Hepatocyte (in vitro differentiated cells): ENCODE results near the gene MBOAT2. TPM values are rescaled to one million over a fixed set of nuclear protein-coding genes. Genes with fewer than 3 reads are reported as not detected.

Experiments
- DNase-seq: peaks from one replicate; pipeline ENCODE4 v3.0.0-alpha.2; 2016; ENCODE audit warnings: low spot score
- H2AFZ ChIP-seq: fragments of 200-600 bp; sonication (generic); 2 replicates; pipeline ENCODE4 v1.6.0; 2016; ENCODE audit warnings: antibody characterized with exemption, mild to moderate bottlenecking
- H3K27ac ChIP-seq: fragments of 200-600 bp; sonication (generic); 2 replicates; pipeline ENCODE4 v1.5.1; 2016; ENCODE audit warnings: mild to moderate bottlenecking
- H3K27me3 ChIP-seq: fragments of 200-600 bp; sonication (generic); 2 replicates; pipeline ENCODE4 v1.6.1; 2016
- H3K36me3 ChIP-seq: fragments of 200-600 bp; sonication (generic); replicated peaks from 2 replicates; pipeline ENCODE4 v1.5.1; 2016; ENCODE audit warnings: low read depth; ENCODE audit not compliant: insufficient read depth
- H3K4me1 ChIP-seq: fragments of 200-600 bp; sonication (generic); 2 replicates; pipeline ENCODE4 v1.5.1; 2016; ENCODE audit warnings: mild to moderate bottlenecking, moderate library complexity; ENCODE audit not compliant: insufficient read depth
- H3K4me2 ChIP-seq: fragments of 200-600 bp; sonication (generic); 2 replicates; pipeline ENCODE4 v1.6.0; 2016
- H3K4me3 ChIP-seq: fragments of 200-600 bp; sonication (generic); 2 replicates; pipeline ENCODE4 v1.5.1; 2016; ENCODE audit warnings: mild to moderate bottlenecking
- H3K79me2 ChIP-seq: fragments of 200-600 bp; sonication (generic); 2 replicates; pipeline ENCODE4 v1.6.0; 2017; ENCODE audit warnings: mild to moderate bottlenecking
- H3K9me2 ChIP-seq: fragments of 200-600 bp; sonication (generic); replicated peaks from 2 replicates; pipeline ENCODE4 v1.6.0; 2017; ENCODE audit warnings: mild to moderate bottlenecking; ENCODE audit not compliant: insufficient read depth
- H3K9me3 ChIP-seq: fragments of 200-600 bp; sonication (generic); 2 replicates; pipeline ENCODE4 v1.5.1; 2016; ENCODE audit warnings: low read depth, mild to moderate bottlenecking
- H4K20me1 ChIP-seq: fragments of 200-600 bp; sonication (generic); 2 replicates; pipeline ENCODE4 v1.6.0; 2016; ENCODE audit warnings: mild to moderate bottlenecking; ENCODE audit not compliant: insufficient read depth, poor library complexity, severe bottlenecking
- CTCF ChIP-seq: fragments of 200-600 bp; sonication (generic); IDR thresholded peaks from 2 replicates; pipeline ENCODE4 v1.5.1; 2016; ENCODE audit warnings: antibody characterized with exemption, mild to moderate bottlenecking; ENCODE audit not compliant: poor library complexity
- EZH2 ChIP-seq: fragments of 200-600 bp; sonication (generic); IDR thresholded peaks from 2 replicates; pipeline ENCODE4 v1.6.1; 2016; ENCODE audit warnings: antibody characterized with exemption, mild to moderate bottlenecking, borderline replicate concordance
- EZH2phosphoT487 ChIP-seq: fragments of 200-600 bp; sonication (generic); IDR thresholded peaks from one replicate; pipeline ENCODE4 v1.6.1; 2018; ENCODE audit warnings: antibody characterized with exemption, mild to moderate bottlenecking, low read depth, moderate library complexity; ENCODE audit not compliant: unreplicated experiment, severe bottlenecking
- WGBS: methylation state at CpG from one replicate; pipeline ENCODE4 v1.1.6; 2016; ENCODE audit warnings: low lambda C conversion rate; ENCODE audit errors: missing lambda C conversion rate; 5-methylcytosine and 5-hydroxymethylcytosine counted together
- polyA plus RNA-seq: library from polyadenylated mRNA; unstranded; fragments of >200 nt; fragmentation: Nextera tagmentation; extraction: Ambion mirVana; gene quantifications from 2 replicates; pipeline ENCODE4 v1.2.1, GENCODE V29; 2016
- total RNA-seq: library from RNA; depleted of rRNA; stranded (reverse); fragments of >200 nt; gene quantifications from 2 replicates; pipeline ENCODE4 v1.2.3, GENCODE V29; 2014

The MBOAT2 gene
- total and polyA plus RNA-seq, 2 experiments from 2014 or later: 22.8 to 35.2 TPM

GRCh38 chr2:8839189-8839965, 164.1 kb downstream of the MBOAT2 start:
- Histone ChIP-seq H3K36me3 (no peaks in the 10 kb centered on the region), H3K27me3 (no peaks in the 10 kb centered on the region), H2AFZ (no peak overlapping the region), H3K27ac (no peak overlapping the region), H3K4me3 (no peak overlapping the region), H4K20me1 (peaks cover 16% of the 10 kb centered on the region), H3K9me3 (no peaks in the 10 kb centered on the region), H3K4me1 (peaks cover 11% of the 10 kb centered on the region), H3K4me2 (no peak overlapping the region), H3K9me2 (no peaks in the 10 kb centered on the region), H3K79me2 (peaks cover 33% of the 10 kb centered on the region)
- DNase-seq: no peak
- WGBS: 83% methylated on average over 3 of the region's 5 CpGs
- TF ChIP-seq EZH2phosphoT487: no peak
- TF ChIP-seq EZH2: no peak
- no peak for TF ChIP-seq CTCF

- Histone ChIP-seq H2AFZ (peak overlapping the region; percentile 76), H3K9me3 (no peaks in the 10 kb centered on the region)
- DNase-seq: no peak
Observed at GRCh38 chr2:8837795-8838140, 165.7 kb downstream of the MBOAT2 start.

GRCh38 chr2:8836971-8837794, 166.3 kb downstream of the MBOAT2 start, which contains the start of gene KIDINS220:
Gene KIDINS220, minus strand, starts transcription at chr2:8837613. Its CDS starts 10,520 bp downstream, at chr2:8827093.
- Histone ChIP-seq H3K79me2 (peaks cover 55% of the 10 kb centered on the region), H3K9me2 (no peaks in the 10 kb centered on the region)

More at GRCh38 chr2:8837795-8838140, 165.7 kb downstream of the MBOAT2 start:
- H3K27ac ChIP-seq: no peak overlapping the region
- H3K4me2 ChIP-seq: peak overlapping the region; percentile 66
- H3K9me2 ChIP-seq: no peaks in the 10 kb centered on the region
- H3K4me3 ChIP-seq: no peak overlapping the region
- no peaks in the 10 kb centered on the region for H3K27me3 ChIP-seq
- 83% methylated on average over 11 of the region's 11 CpGs for WGBS
- H3K79me2 ChIP-seq: peaks cover 49% of the 10 kb centered on the region
- TF ChIP-seq EZH2 (no peak), EZH2phosphoT487 (no peak), CTCF (no peak)
- no peaks in the 10 kb centered on the region for H3K36me3 ChIP-seq
- H4K20me1 ChIP-seq: peaks cover 30% of the 10 kb centered on the region
- peaks cover 11% of the 10 kb centered on the region for H3K4me1 ChIP-seq

More at GRCh38 chr2:8836971-8837794, 166.3 kb downstream of the MBOAT2 start, which contains the start of gene KIDINS220:
- H3K36me3 ChIP-seq: no peaks in the 10 kb centered on the region
- peak within 1 kb of the TSS; percentile 78 for H3K27ac ChIP-seq
- no peaks in the 10 kb centered on the region for H3K9me3 ChIP-seq
- peak within 1 kb of the TSS; percentile 92 for H3K4me3 ChIP-seq
- no peak for TF ChIP-seq CTCF
- TF ChIP-seq EZH2phosphoT487: no peak
- H3K4me2 ChIP-seq: peak within 1 kb of the TSS; percentile 88
- WGBS: 2% methylated on average over 32 of the region's 67 CpGs
- no peaks in the 10 kb centered on the region for H3K27me3 ChIP-seq
- H4K20me1 ChIP-seq: peaks cover 36% of the 10 kb centered on the region
- peak; percentile 95 for DNase-seq
- peaks cover 11% of the 10 kb centered on the region for H3K4me1 ChIP-seq
- H2AFZ ChIP-seq: peak within 1 kb of the TSS; percentile 92
